GM12878 (cell line): ENCODE measurements around the gene TPRX1. TPM values are rescaled to one million over a fixed set of nuclear protein-coding genes. Genes with fewer than 3 reads are reported as not detected.

Source experiments
- ATAC-seq: fragments of 200-7000 bp; cut with Tn5 transposase; 3 replicates; pipeline ENCODE4 v1.9.1; 2020; ENCODE audit warnings: mild to moderate bottlenecking, moderate library complexity
- BruUV-seq: library from RNA; stranded (reverse); fragments of 400-500 nt; replicated peaks from 2 replicates; lab custom pipeline; 2021; lab: Mats Ljungman, UMichigan
- CTCF ChIA-PET: fragments of 300-600 bp; sonication (Branson Sonifier 250); formaldehyde crosslinking; extraction: SDS; loops from one replicate; lab custom pipeline; 2021; ENCODE audit warnings: inconsistent platforms; lab: Yijun Ruan, JAX
- POLR2A ChIA-PET: fragments of 350-600 bp; formaldehyde crosslinking; extraction: SDS; loops from one replicate; lab custom pipeline; 2021; ENCODE audit warnings: inconsistent platforms; lab: Charles Lee
- RAD21 ChIA-PET: fragments of 300-600 bp; sonication (Branson Sonifier 250); formaldehyde crosslinking; loops from one replicate; lab custom pipeline; 2023; ENCODE audit warnings: antibody characterized with exemption; ENCODE audit not compliant: unreplicated experiment; lab: Charles Lee
- SMC1A ChIA-PET: fragments of 300-600 bp; sonication (Branson Sonifier 250); formaldehyde crosslinking; loops from one replicate; lab custom pipeline; 2023; ENCODE audit not compliant: unreplicated experiment, uncharacterized antibody; lab: Charles Lee
- DNase-seq: peaks from one replicate; pipeline ENCODE4 v3.0.0-alpha.2; 2011; ENCODE audit warnings: low read depth, low spot score
- FAIRE-seq: peaks from 3 replicates; lab custom pipeline; 2011; peaks lifted over from hg19 to GRCh38; lab: Jason Lieb, UNC
- H2AFZ ChIP-seq: 2 replicates; pipeline ENCODE4 v1.6.0; 2011; ENCODE audit warnings: low read depth, low read length, control low read depth; ENCODE audit not compliant: control insufficient read depth
- H3K27ac ChIP-seq: 2 replicates; pipeline ENCODE4 v1.5.1; 2011; ENCODE audit warnings: control low read depth; ENCODE audit not compliant: control insufficient read depth, insufficient read depth
- H3K27me3 ChIP-seq, 2 experiments: replicated peaks in 1 of 2; 2 replicates each; pipeline versions ENCODE4 v1.6.0 to v1.6.1; 2011; ENCODE audit warnings: low read length in 1 of 2; ENCODE audit not compliant: control insufficient read depth in 2 of 2, insufficient read depth in 2 of 2
- H3K36me3 ChIP-seq, 2 experiments: 2 replicates each; pipeline ENCODE4 v1.5.1; 2011; ENCODE audit warnings: low read length in 1 of 2; ENCODE audit not compliant: control insufficient read depth in 2 of 2, insufficient read depth in 2 of 2
- H3K4me1 ChIP-seq: 2 replicates; pipeline ENCODE4 v1.6.1; 2011; ENCODE audit warnings: mild to moderate bottlenecking, low read length, moderate library complexity, mixed read lengths; ENCODE audit not compliant: control insufficient read depth, insufficient read depth
- H3K4me2 ChIP-seq: 2 replicates; pipeline ENCODE4 v1.6.0; 2011; ENCODE audit warnings: control low read depth; ENCODE audit not compliant: control insufficient read depth, insufficient read depth
- H3K4me3 ChIP-seq: fragments of 200-600 bp; sonication (generic); 2 replicates; pipeline ENCODE4 v1.5.1; 2016
- H3K79me2 ChIP-seq: 2 replicates; pipeline ENCODE4 v1.6.0; 2011; ENCODE audit warnings: low read length; ENCODE audit not compliant: control insufficient read depth, insufficient read depth
- H3K9ac ChIP-seq: 2 replicates; pipeline ENCODE4 v1.8.0; 2011; ENCODE audit warnings: low read length, control low read depth, mixed read lengths; ENCODE audit not compliant: control insufficient read depth, insufficient read depth
- H3K9me3 ChIP-seq: replicated peaks from 3 replicates; pipeline ENCODE4 v1.5.1; 2011; ENCODE audit warnings: mild to moderate bottlenecking, low read length; ENCODE audit not compliant: control insufficient read depth, insufficient read depth
- H4K20me1 ChIP-seq: 2 replicates; pipeline ENCODE4 v1.6.0; 2011; ENCODE audit not compliant: control insufficient read depth, insufficient read depth
- CHD4 ChIP-seq: fragments of 200-600 bp; sonication (generic); IDR thresholded peaks from 2 replicates; pipeline ENCODE4 v1.6.1; 2016; ENCODE audit warnings: mild to moderate bottlenecking
- HDAC2 ChIP-seq: fragments of 200-600 bp; sonication (generic); IDR thresholded peaks from 2 replicates; pipeline ENCODE4 v1.6.1; 2017
- MEF2B ChIP-seq: fragments of 450-650 bp; IDR thresholded peaks from 2 replicates; pipeline ENCODE4 v1.6.1; 2018; ENCODE audit warnings: mild to moderate bottlenecking, moderate library complexity; ENCODE audit not compliant: partially characterized antibody, poor library complexity, severe bottlenecking
- MXI1 ChIP-seq: fragments of 150-350 bp; IDR thresholded peaks from 2 replicates; pipeline ENCODE4 v1.6.1; 2011; ENCODE audit warnings: low read depth, mild to moderate bottlenecking, inconsistent platforms, low read length, improper control_type of control experiment
- PKNOX1 ChIP-seq: fragments of 450-650 bp; IDR thresholded peaks from 2 replicates; pipeline ENCODE4 v1.6.1; 2016; ENCODE audit warnings: mild to moderate bottlenecking
- POLR2A ChIP-seq: IDR thresholded peaks from 2 replicates; pipeline ENCODE4 v1.6.1; 2011; ENCODE audit warnings: low read depth, mild to moderate bottlenecking, low read length
- POLR2AphosphoS5 ChIP-seq: IDR thresholded peaks from 2 replicates; pipeline ENCODE4 v1.6.1; 2011; ENCODE audit warnings: mild to moderate bottlenecking, low read length, inconsistent platforms
- RFX5 ChIP-seq: IDR thresholded peaks from 2 replicates; pipeline ENCODE4 v1.6.1; 2011; ENCODE audit warnings: low read depth, low read length, improper control_type of control experiment
- SMAD1 ChIP-seq: fragments of 450-650 bp; IDR thresholded peaks from 2 replicates; pipeline ENCODE4 v1.6.1; 2018; ENCODE audit warnings: mild to moderate bottlenecking, low read depth; ENCODE audit not compliant: partially characterized antibody
- SUZ12 ChIP-seq: fragments of 200-600 bp; sonication (generic); IDR thresholded peaks from one replicate; pipeline ENCODE4 v1.6.1; 2018; ENCODE audit warnings: antibody characterized with exemption, mild to moderate bottlenecking; ENCODE audit not compliant: unreplicated experiment
- ZNF24 ChIP-seq: fragments of 450-650 bp; IDR thresholded peaks from 2 replicates; pipeline ENCODE4 v1.6.1; 2017; ENCODE audit warnings: antibody characterized with exemption, mild to moderate bottlenecking
- WGBS: methylation state at CpG from one replicate; pipeline ENCODE4 v1.1.6; 2016; ENCODE audit warnings: low lambda C conversion rate; ENCODE audit not compliant: insufficient replicate concordance, insufficient coverage; ENCODE audit errors: missing lambda C conversion rate; 5-methylcytosine and 5-hydroxymethylcytosine counted together
- in situ Hi-C: fragments of 300-500 bp; cut with MboI; formaldehyde crosslinking; loops from 9 replicates; pipeline ENCODE4 v1.14.3; 2018; ENCODE audit warnings: mixed read lengths
- intact Hi-C: fragments of 100-400 bp; cut with micrococcal nuclease; formaldehyde crosslinking; loops from one replicate; pipeline ENCODE4 v1.14.2; 2022; ENCODE audit not compliant: unreplicated experiment
- polyA plus RNA-seq, 11 experiments: library from polyadenylated mRNA; depleted of rRNA in 4 of 11; unstranded in 6 of 11; stranded (reverse) in 5 of 11; fragments of >200 nt; fragmentation: Nextera tagmentation in 4 of 11; fragmentation: Illumina TruSeq in 1 of 11; extraction: Ambion mirVana in 4 of 11; extraction: Trizol in 1 of 11; gene quantifications; 1 replicate in 1 of 11; 2 replicates in 10 of 11; pipeline versions ENCODE4 v1.2.1 to v1.2.3, GENCODE V29; 2011 to 2016; ENCODE audit warnings: inconsistent platforms in 2 of 11, missing spikeins in 2 of 11, low read depth in 1 of 11
- total RNA-seq, 4 experiments: library from RNA; depleted of rRNA in 3 of 4; stranded (reverse); fragments of >200 nt in 3 of 4; fragmentation: Illumina TruSeq in 1 of 4; extraction: Trizol in 1 of 4; gene quantifications; 2 replicates each; pipeline versions ENCODE4 v1.2.1 to v1.2.3, GENCODE V29; 2013 to 2021
- TF ChIP-seq, protein P1 (sequence below): fragments of 450-650 bp; IDR thresholded peaks from 2 replicates; pipeline ENCODE4 v1.6.1; 2016; ENCODE audit warnings: mild to moderate bottlenecking, moderate library complexity, borderline replicate concordance

TPRX1 gene
- total and polyA plus RNA-seq, 10 of the 15 experiments (the other 5 are each of a cell fraction or from before 2014, with no cell fraction given), result not detected

DNA sequence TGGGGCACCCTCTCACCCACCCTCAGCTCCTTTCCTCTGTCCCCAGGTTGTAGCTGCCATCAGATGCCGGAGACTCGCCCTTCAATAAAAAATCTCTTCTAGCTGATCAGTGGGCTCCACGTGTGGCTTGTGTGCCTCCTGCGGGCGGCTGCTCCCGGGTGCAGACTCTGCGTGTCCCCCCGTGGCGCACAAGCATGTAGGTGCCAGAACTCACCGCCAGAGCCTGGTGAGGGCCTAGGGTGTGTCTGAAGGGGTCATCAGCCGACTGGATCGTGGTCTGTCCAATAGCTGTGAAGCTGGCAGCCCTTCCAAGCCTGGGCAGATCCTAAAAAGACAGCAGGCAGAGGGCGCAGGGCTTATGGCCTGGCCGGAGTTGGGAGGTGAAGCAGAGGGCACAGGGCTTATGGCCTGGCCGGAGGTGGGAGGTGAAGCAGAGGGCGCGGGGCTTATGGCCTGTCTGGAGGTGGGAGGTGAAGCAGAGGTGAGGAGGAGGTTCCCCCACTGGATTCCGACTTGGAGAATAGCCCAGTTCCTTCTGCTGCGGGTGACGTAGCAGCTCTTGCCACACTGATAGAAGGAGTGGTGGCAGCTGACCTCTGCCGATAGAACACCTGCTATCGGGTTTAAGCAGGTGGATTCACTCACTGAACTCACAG lies 47.3 kb downstream of the TPRX1 start:
- DNase-seq, result no peak
- H3K9me3 ChIP-seq, result no peaks in the 10 kb centered on the region; the same call in 2 of the 3 replicates
- no peak overlapping the region for H3K9ac ChIP-seq
- H3K27ac ChIP-seq, result no peak overlapping the region
- no peak for ATAC-seq
- no peak overlapping the region for H2AFZ ChIP-seq
- no peaks in the 10 kb centered on the region for H4K20me1 ChIP-seq
- CTCF ChIA-PET, result interaction anchor here (1.8 kb wide), 1 partner anchor 9 kb away, joined by 5 read pairs; no protein-coding TSS in a partner anchor
- no peaks in the 10 kb centered on the region for H3K79me2 ChIP-seq
- H3K36me3 ChIP-seq, result peaks cover 21 to 40% of the 10 kb centered on the region in 2 experiments; a peak in 3 of 4 replicates
- RAD21 ChIA-PET, result no interaction called here
- no TSS peak for BruUV-seq
- in situ Hi-C loops, result no loop called here
- H3K4me1 ChIP-seq, result 0 out of 2 replicates have a peak, but pooled peaks cover 3% of the 10 kb centered on the region
- H3K27me3 ChIP-seq, result no peaks in the 10 kb centered on the region
- POLR2A ChIA-PET, result interaction anchor here (0.6 kb wide), 1 partner anchor 145 kb away, joined by 3 read pairs; no protein-coding TSS in a partner anchor
- TF ChIP-seq POLR2AphosphoS5 (0 out of 2 replicates have a peak, but pooled peaks have one; percentile 14), SUZ12 (no peak), MXI1 (no peak), POLR2A (peak; percentile 61), RFX5 (no peak)
- TF ChIP-seq, all 136 proteins: peak for 2
- intact Hi-C loops, result no loop called here
- 92% methylated on average over 21 of the region's 22 CpGs for WGBS
- H3K4me3 ChIP-seq, result no peak overlapping the region
- H3K4me2 ChIP-seq, result no peak overlapping the region
- FAIRE-seq, result no peak
- SMC1A ChIA-PET, result interaction anchor here (0.9 kb wide), 1 partner anchor 12 kb away, joined by 3 read pairs; the partner anchor contains the start of gene NOP53

GRCh38 chr19:47756627-47756929 lies 47.8 kb downstream of the TPRX1 start:
- ChIA-PET RAD21 (interaction anchor here (0.6 kb wide), 1 partner anchor 51 kb away, joined by 3 read pairs; no protein-coding TSS in a partner anchor), SMC1A (interaction anchor here (0.9 kb wide), 1 partner anchor 11 kb away, joined by 3 read pairs; the partner anchor contains the start of gene NOP53), CTCF (interaction anchor here (1.8 kb wide), 1 partner anchor 9 kb away, joined by 5 read pairs; no protein-coding TSS in a partner anchor), POLR2A (interaction anchor here (0.6 kb wide), 1 partner anchor 145 kb away, joined by 3 read pairs; no protein-coding TSS in a partner anchor)
- Histone ChIP-seq H3K4me3 (no peak overlapping the region), H4K20me1 (no peaks in the 10 kb centered on the region), H3K9me3 (no peaks in the 10 kb centered on the region; the same call in 2 of the 3 replicates), H2AFZ (no peak overlapping the region), H3K4me2 (no peak overlapping the region), H3K36me3 (peaks cover 22 to 41% of the 10 kb centered on the region in 2 experiments; a peak in 3 of 4 replicates), H3K79me2 (no peaks in the 10 kb centered on the region), H3K9ac (no peak overlapping the region), H3K27ac (no peak overlapping the region), H3K4me1 (0 out of 2 replicates have a peak, but pooled peaks cover 3% of the 10 kb centered on the region), H3K27me3 (no peaks in the 10 kb centered on the region)
- in situ Hi-C loops (no loop called here), intact Hi-C loops (no loop called here)
- no peak for FAIRE-seq
- WGBS, result 98% methylated on average over 12 of the region's 12 CpGs
- BruUV-seq, result no TSS peak
- no peak for DNase-seq
- no peak for ATAC-seq
- TF ChIP-seq HDAC2 (no peak), PKNOX1 (no peak), SMAD1 (no peak), ZNF24 (no peak), CHD4 (no peak), MEF2B (no peak)
- TF ChIP-seq, protein P1, sequence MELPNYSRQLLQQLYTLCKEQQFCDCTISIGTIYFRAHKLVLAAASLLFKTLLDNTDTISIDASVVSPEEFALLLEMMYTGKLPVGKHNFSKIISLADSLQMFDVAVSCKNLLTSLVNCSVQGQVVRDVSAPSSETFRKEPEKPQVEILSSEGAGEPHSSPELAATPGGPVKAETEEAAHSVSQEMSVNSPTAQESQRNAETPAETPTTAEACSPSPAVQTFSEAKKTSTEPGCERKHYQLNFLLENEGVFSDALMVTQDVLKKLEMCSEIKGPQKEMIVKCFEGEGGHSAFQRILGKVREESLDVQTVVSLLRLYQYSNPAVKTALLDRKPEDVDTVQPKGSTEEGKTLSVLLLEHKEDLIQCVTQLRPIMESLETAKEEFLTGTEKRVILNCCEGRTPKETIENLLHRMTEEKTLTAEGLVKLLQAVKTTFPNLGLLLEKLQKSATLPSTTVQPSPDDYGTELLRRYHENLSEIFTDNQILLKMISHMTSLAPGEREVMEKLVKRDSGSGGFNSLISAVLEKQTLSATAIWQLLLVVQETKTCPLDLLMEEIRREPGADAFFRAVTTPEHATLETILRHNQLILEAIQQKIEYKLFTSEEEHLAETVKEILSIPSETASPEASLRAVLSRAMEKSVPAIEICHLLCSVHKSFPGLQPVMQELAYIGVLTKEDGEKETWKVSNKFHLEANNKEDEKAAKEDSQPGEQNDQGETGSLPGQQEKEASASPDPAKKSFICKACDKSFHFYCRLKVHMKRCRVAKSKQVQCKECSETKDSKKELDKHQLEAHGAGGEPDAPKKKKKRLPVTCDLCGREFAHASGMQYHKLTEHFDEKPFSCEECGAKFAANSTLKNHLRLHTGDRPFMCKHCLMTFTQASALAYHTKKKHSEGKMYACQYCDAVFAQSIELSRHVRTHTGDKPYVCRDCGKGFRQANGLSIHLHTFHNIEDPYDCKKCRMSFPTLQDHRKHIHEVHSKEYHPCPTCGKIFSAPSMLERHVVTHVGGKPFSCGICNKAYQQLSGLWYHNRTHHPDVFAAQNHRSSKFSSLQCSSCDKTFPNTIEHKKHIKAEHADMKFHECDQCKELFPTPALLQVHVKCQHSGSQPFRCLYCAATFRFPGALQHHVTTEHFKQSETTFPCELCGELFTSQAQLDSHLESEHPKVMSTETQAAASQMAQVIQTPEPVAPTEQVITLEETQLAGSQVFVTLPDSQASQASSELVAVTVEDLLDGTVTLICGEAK, result no peak
